HepG2 (cell line): Measurements from ENCODE around the gene JSRP1. TPM values are rescaled to one million over a fixed set of nuclear protein-coding genes. Genes with fewer than 3 reads are reported as not detected.

Source experiments
- ATAC-seq: fragments of 200-7000 bp; cut with Tn5 transposase; 3 replicates; pipeline ENCODE4 v1.9.1; 2020; ENCODE audit warnings: mild to moderate bottlenecking, moderate library complexity
- BruUV-seq: library from RNA; stranded (reverse); fragments of 400-500 nt; replicated peaks from 2 replicates; lab custom pipeline; 2021; lab: Mats Ljungman, UMichigan
- CTCF ChIA-PET: fragments of 300-600 bp; formaldehyde crosslinking; extraction: SDS; loops from one replicate; lab custom pipeline; 2021; ENCODE audit warnings: low total read pairs, inconsistent platforms, low intra/inter-chr PET ratio; lab: Yijun Ruan, JAX
- POLR2A ChIA-PET: fragments of 350-600 bp; sonication (Branson Sonifier 250); formaldehyde crosslinking; loops from one replicate; lab custom pipeline; 2020; ENCODE audit warnings: antibody characterized with exemption, inconsistent platforms; lab: Yijun Ruan, JAX
- DNase-seq: peaks from one replicate; pipeline ENCODE4 v3.0.0-alpha.2; 2015; ENCODE audit warnings: low spot score
- FAIRE-seq: peaks from 3 replicates; lab custom pipeline; 2011; peaks lifted over from hg19 to GRCh38; lab: Jason Lieb, UNC
- H2AFZ ChIP-seq: one replicate; pipeline ENCODE4 v1.6.1; 2011; ENCODE audit warnings: low read length, inconsistent platforms
- H3K27ac ChIP-seq: fragments of 300-600 bp; 3 replicates; pipeline ENCODE4 v1.8.0; 2011; ENCODE audit warnings: mixed run types, mild to moderate bottlenecking, mixed read lengths, low read length, inconsistent platforms; ENCODE audit not compliant: insufficient read depth; ENCODE audit errors: extremely low read length
- H3K27me3 ChIP-seq, 2 experiments: fragments of 200-600 bp in 1 of 2; 2 replicates in 1 of 2; 3 replicates in 1 of 2; pipeline versions ENCODE4 v1.6.0 to v1.8.0; 2011; ENCODE audit warnings: low read length in 2 of 2, mild to moderate bottlenecking in 2 of 2, moderate library complexity in 2 of 2, inconsistent platforms in 1 of 2; ENCODE audit not compliant: insufficient read depth in 2 of 2, control insufficient read depth in 1 of 2
- H3K36me3 ChIP-seq, 2 experiments: fragments of 200-600 bp in 1 of 2; replicated peaks in 1 of 2; 2 replicates in 1 of 2; 3 replicates in 1 of 2; pipeline versions ENCODE4 v1.5.1 to v1.8.0; 2011; ENCODE audit warnings: low read length in 2 of 2, inconsistent platforms in 1 of 2; ENCODE audit not compliant: insufficient read depth in 2 of 2, control insufficient read depth in 1 of 2
- H3K4me1 ChIP-seq: 2 replicates; pipeline ENCODE4 v1.5.1; 2012; ENCODE audit warnings: low read length, inconsistent platforms; ENCODE audit not compliant: insufficient read depth
- H3K4me2 ChIP-seq: 2 replicates; pipeline ENCODE4 v1.6.0; 2011; ENCODE audit warnings: low read depth, low read length, inconsistent platforms
- H3K4me3 ChIP-seq, 3 experiments: fragments of 200-600 bp in 1 of 3; sonication (generic), shearing (Covaris generic) in 1 of 3; replicated peaks in 1 of 3; 2 replicates each; pipeline ENCODE4 v1.5.1; 2011 to 2016; ENCODE audit warnings: low read length in 3 of 3, inconsistent platforms in 2 of 3, low read depth in 2 of 3, mild to moderate bottlenecking in 2 of 3, control low read depth in 1 of 3, mixed read lengths in 1 of 3; ENCODE audit not compliant: insufficient read depth in 1 of 3
- H3K79me2 ChIP-seq: one replicate; pipeline ENCODE4 v1.6.1; 2011; ENCODE audit warnings: low read length, inconsistent platforms; ENCODE audit not compliant: insufficient read depth
- H3K9ac ChIP-seq: 2 replicates; pipeline ENCODE4 v1.6.0; 2011; ENCODE audit warnings: mild to moderate bottlenecking, low read depth, low read length, inconsistent platforms; ENCODE audit not compliant: insufficient read depth
- H3K9me3 ChIP-seq: 2 replicates; pipeline ENCODE4 v1.5.1; 2012; ENCODE audit warnings: mild to moderate bottlenecking, low read length
- H4K20me1 ChIP-seq: 2 replicates; pipeline ENCODE4 v1.6.0; 2011; ENCODE audit warnings: inconsistent platforms, mild to moderate bottlenecking, low read length, moderate library complexity; ENCODE audit not compliant: insufficient read depth
- EEA1 ChIP-seq: sonication (generic); formaldehyde crosslinking; IDR thresholded peaks from 2 replicates; pipeline ENCODE4 v1.5.1; 2020; ENCODE audit warnings: mild to moderate bottlenecking, missing genetic modification reagents, borderline replicate concordance
- MAX ChIP-seq: IDR thresholded peaks from 2 replicates; pipeline ENCODE4 v1.6.1; 2012; ENCODE audit warnings: inconsistent platforms
- RBM22 ChIP-seq: fragments of 200-400 bp; formaldehyde crosslinking; optimal IDR thresholded peaks from 2 replicates; pipeline ENCODE3; 2017; ENCODE audit warnings: mild to moderate bottlenecking, low read length, moderate library complexity
- ZBTB38 ChIP-seq: sonication (generic); formaldehyde crosslinking; IDR thresholded peaks from 2 replicates; pipeline ENCODE4 v1.5.1; 2020; ENCODE audit warnings: mild to moderate bottlenecking, missing genetic modification reagents
- ZNF703 ChIP-seq: sonication (generic); formaldehyde crosslinking; IDR thresholded peaks from 2 replicates; pipeline ENCODE4 v1.5.1; 2020; ENCODE audit warnings: missing genetic modification reagents, mild to moderate bottlenecking, moderate library complexity, borderline replicate concordance
- WGBS: methylation state at CpG from one replicate; pipeline ENCODE4 v1.1.6; 2017; ENCODE audit warnings: low lambda C conversion rate; 5-methylcytosine and 5-hydroxymethylcytosine counted together
- in situ Hi-C: cut with HindIII; loops from 2 replicates; pipeline ENCODE4 v1.10.0; 2017; ENCODE audit warnings: low pct_unique_long_range_greater_than_20kb; ENCODE audit not compliant: extremely low pct_ligation_motif_present
- intact Hi-C: fragments of 100-400 bp; cut with micrococcal nuclease; formaldehyde crosslinking; loops from one replicate; pipeline ENCODE4 v1.10.0; 2022; ENCODE audit not compliant: unreplicated experiment
- polyA plus RNA-seq, 8 experiments: library from polyadenylated mRNA; depleted of rRNA in 3 of 8; stranded (reverse) in 7 of 8; unstranded in 1 of 8; fragments of >200 nt; fragmentation: Illumina TruSeq in 4 of 8; extraction: Trizol in 4 of 8; gene quantifications; 2 replicates each; pipeline versions ENCODE4 v1.2.1 to v1.2.3, GENCODE V29; 2011 to 2016; ENCODE audit warnings: low read depth in 4 of 8, missing spikeins in 1 of 8, mixed read lengths in 1 of 8; ENCODE audit not compliant: insufficient read depth in 1 of 8
- total RNA-seq, 5 experiments: library from RNA; depleted of rRNA; stranded (reverse); fragments of >200 nt; fragmentation: Illumina TruSeq; extraction: Trizol; gene quantifications; 2 replicates each; pipeline ENCODE4 v1.2.3, GENCODE V29; 2016; ENCODE audit warnings: low read depth in 1 of 5

Gene JSRP1
- total and polyA plus RNA-seq, 2 of the 13 experiments (the other 11 are each of a cell fraction or from before 2014, with no cell fraction given): 0.16 to 0.38 TPM

GRCh38 chr19:2248136-2249009, 7.8 kb downstream of the JSRP1 start:
- TSS peak; percentile 43 for BruUV-seq

GRCh38 chr19:2247433-2248101, 8.7 kb downstream of the JSRP1 start:
- CTCF ChIA-PET: no interaction called here
- no peaks in the 10 kb centered on the region for H3K9me3 ChIP-seq
- H3K36me3 ChIP-seq: peaks cover 25 to 50% of the 10 kb centered on the region in 2 experiments; a peak in 4 of 5 replicates

More at GRCh38 chr19:2248136-2249009, 7.8 kb downstream of the JSRP1 start:
- 97% methylated on average over 10 of the region's 21 CpGs for WGBS
- no peaks in the 10 kb centered on the region for H3K9me3 ChIP-seq
- POLR2A ChIA-PET: interaction anchor here (0.7 to 1.2 kb wide), 2 partner anchors 9 to 10 kb away, joined by 3 read pairs; no protein-coding TSS in a partner anchor
- intact Hi-C loops: no loop called here
- H4K20me1 ChIP-seq: peaks cover under 1% of the 10 kb centered on the region; the same call in 1 of the 2 replicates
- no peak overlapping the region for H3K4me3 ChIP-seq
- no peak overlapping the region for H2AFZ ChIP-seq
- H3K9ac ChIP-seq: no peak overlapping the region
- CTCF ChIA-PET: no interaction called here
- TF ChIP-seq ZNF703 (CRISPR knock-in tag) (no peak), RBM22 (peak; percentile 10), MAX (no peak)
- H3K79me2 ChIP-seq: peaks cover 4% of the 10 kb centered on the region
- H3K4me2 ChIP-seq: no peak overlapping the region
- DNase-seq (no peak), ATAC-seq (no peak), FAIRE-seq (no peak)
- peaks cover 23% of the 10 kb centered on the region for H3K4me1 ChIP-seq
- in situ Hi-C loops: no loop called here
- no peak overlapping the region for H3K27ac ChIP-seq
- no peaks in the 10 kb centered on the region for H3K27me3 ChIP-seq
- H3K36me3 ChIP-seq: peaks cover 24 to 42% of the 10 kb centered on the region in 2 experiments; a peak in 4 of 5 replicates

More at GRCh38 chr19:2247433-2248101, 8.7 kb downstream of the JSRP1 start:
- POLR2A ChIA-PET: interaction anchor here (0.5 kb wide), 1 partner anchor 438 kb away, joined by 3 read pairs; no protein-coding TSS in a partner anchor
- H3K79me2 ChIP-seq: peaks cover 12% of the 10 kb centered on the region
- peaks cover 8% of the 10 kb centered on the region; the same call in 1 of the 2 replicates for H4K20me1 ChIP-seq
- no TSS peak for BruUV-seq
- DNase-seq (no peak), FAIRE-seq (no peak), ATAC-seq (no peak)
- H3K4me2 ChIP-seq: no peak overlapping the region
- no peak overlapping the region for H2AFZ ChIP-seq
- no peak overlapping the region for H3K27ac ChIP-seq
- H3K4me1 ChIP-seq: peaks cover 23% of the 10 kb centered on the region
- in situ Hi-C loops: no loop called here
- H3K9ac ChIP-seq: no peak overlapping the region
- H3K27me3 ChIP-seq: no peaks in the 10 kb centered on the region
- intact Hi-C loops: no loop called here
- 96% methylated on average over 20 of the region's 28 CpGs for WGBS
- no peak overlapping the region for H3K4me3 ChIP-seq
- TF ChIP-seq EEA1 (CRISPR knock-in tag) (no peak), ZBTB38 (CRISPR knock-in tag) (0 out of 2 replicates have a peak, but pooled peaks have one; percentile 45)
